Measurements from ENCODE around the gene MICAL1.

The MICAL1 gene, protein sequence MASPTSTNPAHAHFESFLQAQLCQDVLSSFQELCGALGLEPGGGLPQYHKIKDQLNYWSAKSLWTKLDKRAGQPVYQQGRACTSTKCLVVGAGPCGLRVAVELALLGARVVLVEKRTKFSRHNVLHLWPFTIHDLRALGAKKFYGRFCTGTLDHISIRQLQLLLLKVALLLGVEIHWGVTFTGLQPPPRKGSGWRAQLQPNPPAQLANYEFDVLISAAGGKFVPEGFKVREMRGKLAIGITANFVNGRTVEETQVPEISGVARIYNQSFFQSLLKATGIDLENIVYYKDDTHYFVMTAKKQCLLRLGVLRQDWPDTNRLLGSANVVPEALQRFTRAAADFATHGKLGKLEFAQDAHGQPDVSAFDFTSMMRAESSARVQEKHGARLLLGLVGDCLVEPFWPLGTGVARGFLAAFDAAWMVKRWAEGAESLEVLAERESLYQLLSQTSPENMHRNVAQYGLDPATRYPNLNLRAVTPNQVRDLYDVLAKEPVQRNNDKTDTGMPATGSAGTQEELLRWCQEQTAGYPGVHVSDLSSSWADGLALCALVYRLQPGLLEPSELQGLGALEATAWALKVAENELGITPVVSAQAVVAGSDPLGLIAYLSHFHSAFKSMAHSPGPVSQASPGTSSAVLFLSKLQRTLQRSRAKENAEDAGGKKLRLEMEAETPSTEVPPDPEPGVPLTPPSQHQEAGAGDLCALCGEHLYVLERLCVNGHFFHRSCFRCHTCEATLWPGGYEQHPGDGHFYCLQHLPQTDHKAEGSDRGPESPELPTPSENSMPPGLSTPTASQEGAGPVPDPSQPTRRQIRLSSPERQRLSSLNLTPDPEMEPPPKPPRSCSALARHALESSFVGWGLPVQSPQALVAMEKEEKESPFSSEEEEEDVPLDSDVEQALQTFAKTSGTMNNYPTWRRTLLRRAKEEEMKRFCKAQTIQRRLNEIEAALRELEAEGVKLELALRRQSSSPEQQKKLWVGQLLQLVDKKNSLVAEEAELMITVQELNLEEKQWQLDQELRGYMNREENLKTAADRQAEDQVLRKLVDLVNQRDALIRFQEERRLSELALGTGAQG

DNA sequence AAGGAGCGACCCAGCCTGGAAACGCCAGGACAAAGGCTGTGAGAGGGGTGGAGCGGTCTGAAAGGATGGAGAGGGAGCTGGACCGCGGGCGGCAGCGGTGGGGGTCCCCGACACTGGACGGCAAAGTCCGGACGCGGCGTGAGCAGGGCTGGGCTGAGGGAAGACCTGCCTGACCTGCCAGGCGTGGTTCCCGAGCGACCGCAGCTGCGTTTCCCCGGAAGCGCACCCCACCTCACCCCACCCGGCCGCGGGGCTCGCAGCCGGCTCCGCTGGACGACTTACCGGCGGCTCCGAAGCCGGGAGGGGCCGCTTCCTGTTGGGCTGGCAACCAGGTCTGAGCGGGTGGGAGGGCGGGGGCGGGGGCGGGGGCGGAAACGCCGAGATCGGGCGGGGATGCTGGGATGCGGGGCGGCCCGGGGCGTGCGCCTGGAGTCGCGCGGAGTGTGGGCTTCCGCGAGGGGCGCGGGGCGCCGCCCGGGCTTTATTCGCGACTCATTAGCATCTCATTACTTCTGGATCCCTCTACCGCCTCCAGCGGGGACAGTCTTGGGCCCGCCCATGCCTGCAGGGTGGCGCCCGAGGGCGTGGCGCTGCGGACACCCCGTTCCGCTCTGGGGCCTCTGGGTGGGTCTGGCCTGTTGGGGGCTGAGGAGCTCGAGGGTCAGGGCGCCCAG lies at the start of gene MICAL1:
Gene MICAL1, minus strand, starts transcription at position 336 of the 674 bp plus-strand sequence. CDS start 1,576 bp downstream, outside the sequence.
- DNase-seq (ENCODE audit: low read depth), result peak; percentile 45

- no peak for DNase-seq (ENCODE audit: low read depth)
These were observed 48.0 kb upstream of the MICAL1 start for GRCh38 chr6:109503327-109504224.

DNA sequence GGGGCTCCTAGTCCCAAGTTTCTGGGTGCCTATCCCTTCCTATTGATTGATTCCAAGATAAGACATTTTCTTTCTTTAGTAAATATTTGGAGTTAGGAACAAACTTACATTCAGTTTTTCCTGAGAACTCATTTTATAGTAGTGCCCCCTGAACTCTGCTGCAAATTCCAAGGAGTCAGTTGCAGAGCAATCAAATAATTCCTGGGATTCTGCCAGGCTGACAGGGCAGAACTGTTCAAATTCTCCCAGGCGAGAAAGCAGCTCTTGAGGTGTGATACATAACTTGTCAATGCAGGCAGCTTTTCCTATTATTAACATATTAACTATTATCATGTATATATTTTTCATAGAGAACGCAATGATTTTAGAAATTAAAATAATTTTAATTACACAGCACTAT lies 43.4 kb upstream of the MICAL1 start:
- DNase-seq (ENCODE audit: low read depth), result no peak

DNA sequence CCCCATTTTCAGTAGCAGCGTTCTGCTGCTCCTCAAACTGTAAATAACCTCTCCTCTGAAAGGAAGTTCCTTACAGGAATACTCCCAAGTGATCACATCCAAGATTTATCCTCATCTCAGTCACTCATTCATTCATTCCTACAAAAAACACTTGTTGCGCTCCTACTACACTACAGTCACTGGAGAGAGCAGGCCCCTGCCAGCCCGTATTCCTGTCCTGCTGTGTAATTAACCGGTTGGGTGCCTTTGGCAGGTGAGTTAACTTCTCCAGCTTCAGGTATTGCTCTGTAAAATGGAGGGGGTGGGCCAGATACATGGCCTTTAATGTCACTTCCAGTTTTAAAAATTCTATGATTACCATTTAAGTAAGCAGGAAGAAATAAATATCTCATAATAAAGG lies 42.5 kb upstream of the MICAL1 start:
- no peak for DNase-seq (ENCODE audit: low read depth)

DNA sequence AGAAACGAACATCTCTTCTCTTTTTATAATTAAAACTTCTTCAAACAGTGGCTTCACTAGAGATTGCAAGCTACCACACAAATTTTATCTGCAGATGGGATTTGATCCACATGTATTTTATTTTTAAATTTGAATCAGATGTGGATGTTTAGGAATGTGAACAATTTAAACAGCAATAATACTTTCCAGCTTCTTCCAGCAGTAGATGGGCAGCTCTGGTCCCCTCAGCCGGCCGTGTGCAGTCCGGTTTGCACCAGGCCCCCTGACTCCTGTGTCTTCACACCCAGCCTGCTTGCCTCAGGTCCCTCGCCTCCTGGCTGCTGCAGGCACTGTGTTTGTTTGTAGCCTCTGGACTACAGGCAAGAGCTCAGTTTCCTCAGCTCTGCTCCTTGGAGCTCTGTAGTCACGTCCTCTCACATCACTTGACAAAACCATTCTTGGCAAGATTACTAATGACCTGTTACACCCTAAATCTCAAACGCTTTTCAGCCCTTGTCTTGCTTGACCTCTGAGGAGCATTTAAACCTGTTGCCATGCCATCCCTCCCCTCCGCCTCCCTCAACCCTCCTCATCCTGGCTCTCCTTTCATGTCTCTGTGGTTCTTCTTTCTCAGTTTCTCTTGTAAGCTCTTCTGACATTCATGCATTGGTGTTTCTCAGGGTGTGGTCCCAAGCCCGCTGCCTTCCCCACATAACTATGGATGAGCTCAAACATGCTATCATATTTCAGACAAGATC lies 40.6 kb upstream of the MICAL1 start:
- no peak for DNase-seq (ENCODE audit: low read depth)

DNA sequence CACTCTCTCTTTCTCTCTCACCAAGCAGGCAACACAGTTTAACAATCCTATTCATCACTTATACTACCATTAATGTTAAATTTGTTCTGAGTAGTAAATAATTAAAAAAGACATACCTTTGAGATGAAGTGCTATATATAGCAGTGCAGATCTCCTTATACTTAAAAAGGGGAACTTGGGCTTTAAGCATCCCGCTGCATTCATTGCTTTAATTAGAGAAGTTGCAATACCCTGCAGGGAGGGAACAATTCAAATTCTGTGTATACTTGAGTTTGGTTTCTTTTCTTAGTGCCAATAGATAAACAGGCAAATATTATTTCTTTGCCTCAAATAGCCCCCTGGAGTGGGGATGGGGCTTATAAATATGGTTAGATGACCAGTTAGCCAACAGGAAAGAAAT lies 38.3 kb upstream of the MICAL1 start:
- no peak for DNase-seq (ENCODE audit: low read depth)

- DNase-seq (ENCODE audit: low read depth), result no peak
These were observed 35.8 kb upstream of the MICAL1 start for GRCh38 chr6:109491207-109491938.

- no peak for DNase-seq (ENCODE audit: low read depth)
These were observed 35.1 kb upstream of the MICAL1 start for GRCh38 chr6:109490713-109491112.

DNA sequence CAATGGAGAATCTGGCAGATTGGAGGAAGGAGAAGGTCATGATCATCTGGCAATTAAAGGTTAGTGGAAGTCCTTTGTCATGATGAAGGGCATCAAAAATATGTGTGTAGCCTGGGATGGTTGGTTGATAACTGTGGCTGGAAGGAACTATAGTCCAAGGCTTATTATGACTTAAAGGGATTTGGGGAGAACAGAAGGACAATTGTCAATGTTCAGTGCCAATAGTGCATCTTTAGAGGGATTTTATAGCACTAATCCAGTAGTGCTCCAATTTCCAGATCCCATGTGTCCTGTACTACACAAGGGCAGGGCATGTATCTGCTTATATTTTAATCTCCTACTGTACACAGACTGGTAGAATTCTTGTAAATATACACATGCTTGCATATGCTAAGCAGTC lies 32.4 kb upstream of the MICAL1 start:
- DNase-seq (ENCODE audit: low read depth), result no peak

- DNase-seq (ENCODE audit: low read depth), result no peak
These were observed 30.5 kb upstream of the MICAL1 start for GRCh38 chr6:109486068-109486467.

- DNase-seq (ENCODE audit: low read depth), result no peak
These were observed 29.8 kb upstream of the MICAL1 start for GRCh38 chr6:109485266-109485935.

GRCh38 chr6:109484122-109484521 lies 28.6 kb upstream of the MICAL1 start:
- DNase-seq (ENCODE audit: low read depth), result no peak

DNA sequence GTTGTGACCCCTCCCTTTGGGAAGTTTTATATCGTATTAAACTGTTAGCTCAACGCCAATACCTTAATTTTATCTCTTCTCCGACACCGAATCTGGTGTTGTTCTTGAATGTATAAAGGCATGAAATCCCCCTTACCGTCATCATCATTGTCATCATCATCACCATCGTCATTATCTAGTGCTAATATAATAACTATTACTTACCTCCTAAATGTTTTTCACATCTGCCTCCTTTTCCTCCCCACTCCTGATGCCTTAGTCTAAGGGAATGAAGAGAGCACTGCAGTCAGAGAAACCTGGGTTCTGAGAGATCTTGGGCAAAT lies 28.1 kb upstream of the MICAL1 start:
- DNase-seq (ENCODE audit: low read depth), result no peak

GRCh38 chr6:109482905-109483734 lies 27.5 kb upstream of the MICAL1 start, which contains the start of gene ZBTB24:
TSS of gene ZBTB24 (minus strand) at chr6:109483219. CDS start at chr6:109482026, 1,193 bp downstream.
- peak; percentile 87 for DNase-seq (ENCODE audit: low read depth)

GRCh38 chr6:109480993-109481480 lies 25.5 kb upstream of the MICAL1 start:
- DNase-seq (ENCODE audit: low read depth), result no peak

DNA sequence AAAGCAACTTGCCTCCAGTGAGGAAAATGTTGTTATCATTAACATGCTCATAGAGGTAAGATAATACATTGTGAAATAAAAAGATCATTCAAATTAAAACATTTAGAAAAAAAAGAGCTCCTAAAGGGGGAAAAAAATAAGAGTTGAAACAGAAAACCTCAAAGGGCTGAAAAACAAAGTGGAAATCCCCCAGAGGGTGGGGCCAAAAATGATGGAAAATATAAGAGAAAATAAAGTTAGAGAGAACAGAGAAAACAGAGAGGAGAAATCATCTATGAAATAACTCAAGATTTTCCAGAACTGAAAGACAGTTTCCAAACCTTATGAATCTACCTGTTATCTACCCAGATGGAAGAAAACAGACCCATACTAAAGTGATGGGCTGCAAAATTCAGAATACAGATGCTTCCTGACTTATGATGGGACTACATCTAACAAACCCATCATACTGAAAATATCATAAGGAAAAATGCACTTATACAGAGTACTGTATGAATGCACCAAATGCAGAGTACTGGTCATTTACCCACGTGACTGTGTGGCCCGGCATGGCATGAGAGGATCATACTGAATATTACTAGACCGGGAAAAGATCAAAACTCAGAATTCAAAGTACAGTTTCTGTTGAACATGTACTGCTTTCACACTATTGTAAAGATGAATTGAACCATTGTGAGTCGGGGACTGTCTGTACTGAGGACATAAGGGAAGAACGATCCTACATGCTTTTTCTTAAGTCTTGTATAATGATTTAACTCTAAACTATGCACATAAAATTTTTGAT lies 23.5 kb upstream of the MICAL1 start:
- DNase-seq (ENCODE audit: low read depth), result no peak

GRCh38 chr6:109478222-109478805 lies 22.7 kb upstream of the MICAL1 start:
- DNase-seq (ENCODE audit: low read depth), result no peak

Data from stimulated activated CD8-positive, alpha-beta memory T cell treated with anti-CD3 and anti-CD28 coated beads, Interleukin-4, amount 100 ng/mL, for 24 hours (primary cell).